Endometrial microvascular endothelial cells (primary cell): ENCODE measurements around the gene TSPAN8. TPM values are rescaled to one million over a fixed set of nuclear protein-coding genes. Genes with fewer than 3 reads are reported as not detected.

Experiments
- in situ Hi-C: cut with HindIII; loops from 2 replicates; pipeline ENCODE4 v1.10.0; 2017; ENCODE audit warnings: low sequenced_read_pairs, low pct_unique_long_range_greater_than_20kb; ENCODE audit errors: inconsistent ontology term
- total RNA-seq: library from RNA; depleted of rRNA; stranded (reverse); fragments of >200 nt; gene quantifications from one replicate; pipeline ENCODE4 v1.2.3, GENCODE V29; 2015; ENCODE audit errors: inconsistent ontology term

Gene TSPAN8
- total RNA-seq = not detected

- in situ Hi-C loops = no loop called here
Measured at GRCh38 chr12:71157601-71158233, at the start of gene TSPAN8. Gene TSPAN8, minus strand, starts transcription at chr12:71157999. Its CDS starts 321 bp downstream, at chr12:71157678.

GRCh38 chr12:71201136-71201679 is 43.4 kb upstream of the TSPAN8 start:
- in situ Hi-C loops = no loop called here

- in situ Hi-C loops = no loop called here
Measured at GRCh38 chr12:71200706-71201105, 42.9 kb upstream of the TSPAN8 start.

- in situ Hi-C loops = no loop called here
Measured at GRCh38 chr12:71197460-71197859, 39.7 kb upstream of the TSPAN8 start.

- in situ Hi-C loops = no loop called here
Measured at GRCh38 chr12:71195338-71195896, 37.6 kb upstream of the TSPAN8 start.

- in situ Hi-C loops = no loop called here
Measured at GRCh38 chr12:71194657-71195056, 36.9 kb upstream of the TSPAN8 start.

GRCh38 chr12:71193041-71193440 is 35.2 kb upstream of the TSPAN8 start:
- in situ Hi-C loops = no loop called here

GRCh38 chr12:71191509-71192196 is 33.9 kb upstream of the TSPAN8 start:
- in situ Hi-C loops = no loop called here

- in situ Hi-C loops = no loop called here
Measured at GRCh38 chr12:71190822-71191221, 33.0 kb upstream of the TSPAN8 start.

- in situ Hi-C loops = no loop called here
Measured at GRCh38 chr12:71187379-71187778, 29.6 kb upstream of the TSPAN8 start.

- in situ Hi-C loops = no loop called here
Measured at GRCh38 chr12:71186571-71187288, 28.9 kb upstream of the TSPAN8 start.

- in situ Hi-C loops = no loop called here
Measured at GRCh38 chr12:71183846-71184245, 26.0 kb upstream of the TSPAN8 start.

GRCh38 chr12:71183018-71183417 is 25.2 kb upstream of the TSPAN8 start:
- in situ Hi-C loops = no loop called here

GRCh38 chr12:71178162-71178561 is 20.4 kb upstream of the TSPAN8 start:
- in situ Hi-C loops = no loop called here

GRCh38 chr12:71174825-71175224 is 17.0 kb upstream of the TSPAN8 start:
- in situ Hi-C loops = no loop called here

- in situ Hi-C loops = no loop called here
Measured at GRCh38 chr12:71174146-71174545, 16.3 kb upstream of the TSPAN8 start.

- in situ Hi-C loops = no loop called here
Measured at GRCh38 chr12:71170456-71170855, 12.7 kb upstream of the TSPAN8 start.

- in situ Hi-C loops = no loop called here
Measured at GRCh38 chr12:71169286-71169685, 11.5 kb upstream of the TSPAN8 start.

- in situ Hi-C loops = no loop called here
Measured at GRCh38 chr12:71166862-71167496, 9.2 kb upstream of the TSPAN8 start.
